Measurements from ENCODE around the gene LPCAT1.
"Not testable (repeated sequence)": the region's sequence is repeated elsewhere in the genome, so short reads cannot be mapped to it uniquely, and the experiment has no call there.

Gene LPCAT1

DNA sequence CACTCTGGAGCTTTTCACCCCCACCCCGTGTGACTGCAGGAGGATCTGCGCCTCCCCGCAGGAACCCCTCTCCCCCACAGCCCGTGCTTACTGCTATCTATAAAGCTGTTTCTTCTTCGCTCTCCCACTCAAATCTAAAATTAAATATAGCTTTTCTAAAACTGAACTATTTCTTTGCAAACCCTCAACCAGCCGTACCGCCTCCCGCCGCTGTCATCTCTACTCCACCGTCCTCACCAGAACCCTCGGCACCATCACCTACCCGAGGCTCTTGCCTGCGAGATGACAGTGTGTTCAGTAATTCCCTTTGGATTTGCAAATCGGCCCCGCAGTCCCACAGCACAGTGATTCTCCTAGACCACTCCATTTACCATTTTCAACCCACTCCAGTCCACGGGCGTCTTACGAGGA is 13.6 kb downstream of the LPCAT1 start:
- H3K9me3 Mint-ChIP-seq, result no peaks in the 10 kb centered on the region

DNA sequence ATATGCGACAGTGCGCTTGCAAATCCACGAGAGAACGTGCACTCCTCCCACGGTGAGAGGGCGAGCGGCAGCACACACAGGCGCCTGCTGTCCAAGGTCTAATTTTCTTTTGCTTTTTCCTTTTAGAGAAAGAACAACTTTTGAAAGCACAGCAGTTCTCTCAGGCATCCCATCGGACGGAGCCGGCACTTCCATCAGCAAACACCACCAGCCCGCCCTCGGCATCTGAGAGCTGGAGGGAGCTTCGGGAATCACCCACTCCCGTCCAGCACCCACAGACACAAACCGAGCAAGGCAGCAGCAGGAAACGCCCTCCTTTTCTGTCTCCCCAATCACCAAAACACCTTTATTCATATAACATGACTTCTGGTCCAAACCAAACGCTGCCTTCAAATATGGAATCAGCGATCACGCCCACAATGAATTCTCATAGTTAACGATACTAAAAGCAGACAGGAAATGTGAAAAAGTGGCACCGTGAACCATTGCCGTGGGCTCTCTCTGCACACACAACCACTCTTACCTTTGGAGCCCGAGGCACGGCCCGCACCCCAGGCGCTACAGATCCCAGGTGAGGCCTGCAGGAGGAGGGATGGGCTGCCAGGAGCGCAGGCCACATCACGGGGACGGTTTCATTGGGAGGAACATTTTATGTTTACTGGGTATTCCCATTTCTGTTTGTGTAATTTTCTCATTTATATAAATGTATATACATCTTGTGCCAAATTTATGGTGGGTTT is 14.2 kb downstream of the LPCAT1 start:
- DNase-seq (no peak), ATAC-seq (replicated peaks) (no peak)
- Mint-ChIP-seq H3K36me3 (ENCODE audit: insufficient read depth) (peaks cover 57% of the 10 kb centered on the region), H3K27ac (peak overlapping the region; percentile 10 to 12), H3K4me1 (ENCODE audit: low read depth in 2 of 2) (peaks cover 69 to 75% of the 10 kb centered on the region in 2 donors), H3K27me3 (no peaks in the 10 kb centered on the region), H3K4me3 (peak overlapping the region; percentile 2 to 5), H3K9me3 (no peaks in the 10 kb centered on the region)

More for the DNA sequence above, 13.6 kb downstream of the LPCAT1 start:
- Mint-ChIP-seq H3K36me3 (ENCODE audit: insufficient read depth) (peaks cover 60% of the 10 kb centered on the region), H3K4me3 (peak overlapping the region in 1 of 2 donors; percentile 2), H3K4me1 (ENCODE audit: low read depth in 2 of 2) (peaks cover 74 to 76% of the 10 kb centered on the region in 2 donors), H3K27ac (peak overlapping the region in 1 of 2 donors; percentile 12), H3K27me3 (no peaks in the 10 kb centered on the region)
- DNase-seq (no peak), ATAC-seq (replicated peaks) (no peak)

DNA sequence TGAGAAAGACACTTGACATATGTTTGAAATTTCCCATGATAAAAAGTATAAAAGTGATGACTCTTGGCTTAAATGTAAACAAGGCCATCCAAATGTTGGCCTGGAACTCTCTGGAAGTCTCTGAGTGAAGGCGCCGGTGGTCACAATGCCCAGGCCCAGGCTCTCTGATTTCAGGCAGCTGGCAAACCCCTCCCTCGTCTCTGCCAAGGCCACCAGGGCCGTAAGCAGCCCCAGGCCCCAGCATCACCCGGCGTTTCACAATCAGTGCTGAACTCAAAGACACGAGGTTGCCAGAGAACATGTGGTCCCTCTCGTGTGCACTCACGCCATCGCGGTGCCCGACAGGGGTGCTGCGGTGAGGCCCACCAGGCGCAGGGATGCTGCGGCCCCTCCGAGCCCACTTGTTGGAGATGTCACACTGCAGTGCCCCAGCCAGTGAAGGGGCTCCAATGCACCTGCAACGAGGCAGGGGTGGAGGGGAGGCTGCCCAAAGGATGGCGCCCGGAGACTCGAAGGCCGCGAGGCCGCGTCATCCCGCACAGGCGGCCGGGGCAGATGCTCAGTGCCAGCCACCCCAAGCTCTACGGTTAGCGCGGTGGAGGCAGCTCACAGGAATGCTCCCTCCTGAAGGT is 15.0 kb downstream of the LPCAT1 start:
- peaks cover 50% of the 10 kb centered on the region for H3K36me3 Mint-ChIP-seq (ENCODE audit: insufficient read depth)
- no peak for DNase-seq
- no peak overlapping the region for H3K4me3 Mint-ChIP-seq
- peaks cover 66 to 73% of the 10 kb centered on the region in 2 donors for H3K4me1 Mint-ChIP-seq (ENCODE audit: low read depth in 2 of 2)
- no peak for ATAC-seq (replicated peaks)
- no peaks in the 10 kb centered on the region for H3K27me3 Mint-ChIP-seq
- no peaks in the 10 kb centered on the region for H3K9me3 Mint-ChIP-seq
- H3K27ac Mint-ChIP-seq, result peak overlapping the region; percentile 44 to 65

GRCh38 chr5:1507961-1508658 is 15.7 kb downstream of the LPCAT1 start:
- Mint-ChIP-seq H3K9me3 (no peaks in the 10 kb centered on the region), H3K4me1 (ENCODE audit: low read depth in 2 of 2) (peaks cover 69 to 74% of the 10 kb centered on the region in 2 donors), H3K4me3 (peak overlapping the region; percentile 10 to 17), H3K36me3 (ENCODE audit: insufficient read depth) (peaks cover 53% of the 10 kb centered on the region), H3K27me3 (no peaks in the 10 kb centered on the region), H3K27ac (peak overlapping the region; percentile 44 to 65)
- no peak for DNase-seq
- no peak for ATAC-seq (replicated peaks)

DNA sequence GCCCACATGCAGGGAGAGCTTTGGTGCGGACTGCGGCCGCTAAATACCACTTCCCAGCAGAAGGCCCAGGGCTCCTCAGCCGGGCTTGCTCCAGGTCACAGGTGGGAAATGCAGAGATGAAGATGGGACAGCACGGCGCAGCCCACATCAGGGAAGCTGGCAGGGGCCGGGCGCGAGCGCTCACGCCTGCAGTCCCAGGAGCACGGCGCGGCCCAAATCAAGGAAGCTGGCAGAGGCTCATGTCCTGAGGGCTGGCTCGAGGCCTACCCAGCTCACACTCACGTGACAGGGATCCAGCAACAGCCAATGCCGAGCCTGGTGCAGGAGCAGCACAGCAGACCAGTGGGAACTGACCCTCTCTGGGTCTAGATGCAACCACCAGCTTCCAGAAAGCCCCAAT is 16.3 kb downstream of the LPCAT1 start:
- no peaks in the 10 kb centered on the region for H3K9me3 Mint-ChIP-seq
- DNase-seq (no peak), ATAC-seq (replicated peaks) (no peak)
- no peaks in the 10 kb centered on the region for H3K27me3 Mint-ChIP-seq
- H3K4me3 Mint-ChIP-seq, result peak overlapping the region; percentile 17 to 56
- peaks cover 68 to 71% of the 10 kb centered on the region in 2 donors for H3K4me1 Mint-ChIP-seq (ENCODE audit: low read depth in 2 of 2)
- H3K27ac Mint-ChIP-seq, result peak overlapping the region; percentile 65 to 78
- peaks cover 51% of the 10 kb centered on the region for H3K36me3 Mint-ChIP-seq (ENCODE audit: insufficient read depth)

- Mint-ChIP-seq H3K9me3 (no peaks in the 10 kb centered on the region), H3K36me3 (ENCODE audit: insufficient read depth) (peaks cover 50% of the 10 kb centered on the region), H3K4me3 (peak overlapping the region; percentile 55 to 56), H3K4me1 (ENCODE audit: low read depth in 2 of 2) (peaks cover 67 to 70% of the 10 kb centered on the region in 2 donors), H3K27ac (peak overlapping the region; percentile 65 to 78), H3K27me3 (no peaks in the 10 kb centered on the region)
- no peak for ATAC-seq (replicated peaks)
- no peak for DNase-seq
Observed at GRCh38 chr5:1507014-1507375, 16.8 kb downstream of the LPCAT1 start.

GRCh38 chr5:1506242-1507013 is 17.3 kb downstream of the LPCAT1 start:
- DNase-seq (no peak), ATAC-seq (replicated peaks) (no peak)
- Mint-ChIP-seq H3K36me3 (ENCODE audit: insufficient read depth) (peaks cover 47% of the 10 kb centered on the region), H3K9me3 (no peaks in the 10 kb centered on the region), H3K27me3 (no peaks in the 10 kb centered on the region), H3K4me3 (peak overlapping the region; percentile 55 to 56), H3K4me1 (ENCODE audit: low read depth in 2 of 2) (peaks cover 65 to 66% of the 10 kb centered on the region in 2 donors), H3K27ac (peak overlapping the region; percentile 67 to 83)

- Mint-ChIP-seq H3K27me3 (no peaks in the 10 kb centered on the region), H3K27ac (peak overlapping the region; percentile 67 to 83)
Observed at GRCh38 chr5:1505506-1506241, 18.1 kb downstream of the LPCAT1 start.

DNA sequence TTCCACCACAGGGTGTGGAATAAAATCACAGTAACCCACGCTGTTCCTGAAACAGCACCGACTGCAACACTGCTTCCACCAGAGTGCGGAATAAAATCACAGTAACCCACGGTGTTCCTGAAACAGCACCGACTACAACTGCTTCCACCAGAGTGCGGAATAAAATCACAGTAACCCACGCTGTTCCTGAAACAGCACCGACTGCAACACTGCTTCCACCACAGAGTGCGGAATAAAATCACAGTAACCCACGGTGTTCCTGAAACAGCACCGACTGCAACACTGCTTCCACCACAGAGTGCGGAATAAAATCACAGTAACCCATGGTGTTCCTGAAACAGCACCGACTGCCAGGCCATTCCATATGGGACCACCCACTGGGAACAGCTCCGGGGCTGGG is 18.7 kb downstream of the LPCAT1 start:
- Mint-ChIP-seq H3K4me1 (ENCODE audit: low read depth in 2 of 2) (peaks cover 64 to 70% of the 10 kb centered on the region in 2 donors), H3K27ac (peak overlapping the region in 1 of 2 donors; percentile 44), H3K36me3 (ENCODE audit: insufficient read depth) (peaks cover 51% of the 10 kb centered on the region)
- H3K4me3 Mint-ChIP-seq; ATAC-seq (replicated peaks); H3K27me3 Mint-ChIP-seq; DNase-seq; H3K9me3 Mint-ChIP-seq: not testable (repeated sequence)

More at GRCh38 chr5:1505506-1506241, 18.1 kb downstream of the LPCAT1 start:
- DNase-seq, result no peak
- H3K4me1 Mint-ChIP-seq (ENCODE audit: low read depth in 2 of 2), result peaks cover 67 to 71% of the 10 kb centered on the region in 2 donors
- no peaks in the 10 kb centered on the region for H3K9me3 Mint-ChIP-seq
- ATAC-seq (replicated peaks), result no peak
- H3K4me3 Mint-ChIP-seq, result peak overlapping the region; percentile 47 to 55
- peaks cover 51% of the 10 kb centered on the region for H3K36me3 Mint-ChIP-seq (ENCODE audit: insufficient read depth)

DNA sequence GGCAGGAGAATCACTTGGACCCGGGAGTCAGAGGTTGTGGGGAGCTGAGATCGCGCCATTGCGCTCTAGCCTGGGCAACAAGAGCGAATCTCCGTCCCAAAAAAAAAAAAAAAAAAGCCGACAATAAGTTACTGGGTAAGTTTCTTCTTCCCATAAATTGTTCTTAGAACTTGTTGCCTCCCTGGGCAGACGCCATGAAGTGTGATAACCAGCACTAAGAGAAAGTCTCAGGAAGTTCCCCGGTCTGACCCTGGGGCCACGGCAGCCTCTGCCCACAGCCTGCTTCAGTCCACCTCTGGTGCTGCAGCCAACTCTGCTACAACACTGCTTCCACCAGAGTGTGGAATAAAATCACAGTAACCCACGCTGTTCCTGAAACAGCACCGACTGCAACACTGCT is 19.1 kb downstream of the LPCAT1 start:
- Mint-ChIP-seq H3K9me3 (no peaks in the 10 kb centered on the region), H3K4me3 (peak overlapping the region; percentile 77 to 81), H3K4me1 (ENCODE audit: low read depth in 2 of 2) (peaks cover 63 to 70% of the 10 kb centered on the region in 2 donors), H3K27me3 (no peaks in the 10 kb centered on the region), H3K27ac (peak overlapping the region in 1 of 2 donors; percentile 44), H3K36me3 (ENCODE audit: insufficient read depth) (peaks cover 51% of the 10 kb centered on the region)
- no peak for ATAC-seq (replicated peaks)
- DNase-seq, result no peak

GRCh38 chr5:1504069-1504595 is 19.6 kb downstream of the LPCAT1 start:
- no peak for DNase-seq
- peak overlapping the region; percentile 77 to 81 for H3K4me3 Mint-ChIP-seq
- peaks cover 48% of the 10 kb centered on the region for H3K36me3 Mint-ChIP-seq (ENCODE audit: insufficient read depth)
- peak overlapping the region; percentile 92 to 93 for H3K27ac Mint-ChIP-seq
- H3K4me1 Mint-ChIP-seq (ENCODE audit: low read depth in 2 of 2), result peaks cover 62 to 69% of the 10 kb centered on the region in 2 donors
- ATAC-seq (replicated peaks), result no peak
- H3K27me3 Mint-ChIP-seq, result no peaks in the 10 kb centered on the region
- H3K9me3 Mint-ChIP-seq, result no peaks in the 10 kb centered on the region

Measured in effector memory CD8-positive, alpha-beta T cell (primary cell).